SJCRH30 (cell line): ENCODE data around the gene MCM7. TPM values are rescaled to one million over a fixed set of nuclear protein-coding genes. Genes with fewer than 3 reads are reported as not detected.
A peak's percentile ranks its signal among the peaks of the same experiment; 100 is the strongest.

Source experiments
- DNase-seq, 2 experiments: peaks; one replicate each; pipeline ENCODE4 v3.0.0-alpha.2; 2015 to 2020
- H3K27ac ChIP-seq: fragments of 250-450 bp; sonication (Bioruptor Pico); 2 replicates; pipeline ENCODE4 v1.5.1; 2020; ENCODE audit warnings: mild to moderate bottlenecking, moderate library complexity
- H3K27me3 ChIP-seq: fragments of 250-450 bp; sonication (Bioruptor Pico); 2 replicates; pipeline ENCODE4 v1.5.1; 2020; ENCODE audit warnings: mild to moderate bottlenecking, moderate library complexity
- H3K36me3 ChIP-seq: fragments of 250-450 bp; sonication (Bioruptor Pico); 2 replicates; pipeline ENCODE4 v1.5.1; 2020; ENCODE audit warnings: mild to moderate bottlenecking, moderate library complexity
- H3K4me1 ChIP-seq: fragments of 250-450 bp; sonication (Bioruptor Pico); 2 replicates; pipeline ENCODE4 v1.5.1; 2020; ENCODE audit warnings: mild to moderate bottlenecking, moderate library complexity
- H3K4me3 ChIP-seq: fragments of 250-450 bp; sonication (Bioruptor Pico); 2 replicates; pipeline ENCODE4 v1.5.1; 2020; ENCODE audit warnings: mild to moderate bottlenecking, moderate library complexity
- H3K9me3 ChIP-seq: fragments of 250-450 bp; sonication (Bioruptor Pico); replicated peaks from 2 replicates; pipeline ENCODE4 v1.5.1; 2020; ENCODE audit warnings: mild to moderate bottlenecking, moderate library complexity
- total RNA-seq: library from RNA; depleted of rRNA; stranded (reverse); fragments of >200 nt; shearing (Covaris generic); gene quantifications from 2 replicates; pipeline ENCODE4 v1.2.3, GENCODE V29; 2014

The MCM7 gene
- total RNA-seq, 1 experiment from 2014 or later: 353 TPM

GRCh38 chr7:100093054-100093453, 8.1 kb downstream of the MCM7 start:
- Histone ChIP-seq H3K9me3 (no peaks in the 10 kb centered on the region), H3K27ac (no peak overlapping the region), H3K4me1 (peaks cover 24% of the 10 kb centered on the region)

GRCh38 chr7:100091411-100092181, 9.6 kb downstream of the MCM7 start:
- H3K27ac ChIP-seq: peak overlapping the region; percentile 76
- H3K36me3 ChIP-seq: peaks cover 57% of the 10 kb centered on the region
- H3K27me3 ChIP-seq: no peaks in the 10 kb centered on the region
- H3K4me1 ChIP-seq: peaks cover 24% of the 10 kb centered on the region
- H3K4me3 ChIP-seq: no peak overlapping the region
- peak; percentile 26 to 46 for DNase-seq
- no peaks in the 10 kb centered on the region for H3K9me3 ChIP-seq

More at GRCh38 chr7:100093054-100093453, 8.1 kb downstream of the MCM7 start:
- no peak for DNase-seq
- H3K4me3 ChIP-seq: no peak overlapping the region
- peaks cover 71% of the 10 kb centered on the region for H3K36me3 ChIP-seq
- no peaks in the 10 kb centered on the region for H3K27me3 ChIP-seq

- Histone ChIP-seq H3K4me1 (peaks cover 24% of the 10 kb centered on the region), H3K36me3 (peaks cover 48% of the 10 kb centered on the region), H3K4me3 (no peak overlapping the region), H3K9me3 (no peaks in the 10 kb centered on the region), H3K27me3 (no peaks in the 10 kb centered on the region), H3K27ac (peak overlapping the region; percentile 76)
- DNase-seq: peak; percentile 79 to 82
These were observed 10.4 kb downstream of the MCM7 start for GRCh38 chr7:100090527-100091410.

DNA sequence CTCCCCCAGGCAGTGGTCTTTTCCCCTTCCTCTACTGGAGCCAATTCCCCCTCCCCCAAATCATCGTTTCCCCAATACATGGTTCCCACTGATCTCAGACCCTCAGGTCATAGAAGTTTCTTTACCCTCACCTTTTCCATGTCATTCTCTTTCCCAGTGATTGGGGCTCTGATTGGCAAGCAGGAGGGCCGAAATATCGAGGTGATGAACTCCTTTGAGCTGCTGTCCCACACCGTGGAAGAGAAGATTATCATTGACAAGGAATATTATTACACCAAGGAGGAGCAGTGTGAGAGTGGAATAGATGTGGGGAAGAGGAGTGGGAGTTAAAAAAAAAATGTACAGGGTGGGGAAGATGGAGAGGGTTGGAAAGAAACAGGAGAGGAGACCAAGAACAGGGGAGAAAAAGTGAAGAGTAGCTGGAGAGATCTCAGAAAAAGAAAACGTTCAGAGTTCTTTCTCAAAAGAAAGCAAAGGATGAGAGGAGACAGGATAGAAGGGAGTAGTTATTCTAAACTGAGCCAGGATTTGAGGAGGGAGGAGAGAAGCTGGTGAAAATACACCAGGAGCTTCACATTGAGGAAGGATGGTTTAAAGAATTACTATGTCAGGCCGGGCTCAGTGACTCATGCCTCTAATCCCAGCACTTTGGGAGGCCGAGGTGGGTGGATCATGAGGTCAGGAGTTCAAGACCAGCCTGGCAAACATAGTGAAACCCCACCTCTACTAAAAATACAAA, 11.6 kb downstream of the MCM7 start:
- H3K4me1 ChIP-seq: peaks cover 24% of the 10 kb centered on the region
- H3K27me3 ChIP-seq: no peaks in the 10 kb centered on the region
- no peaks in the 10 kb centered on the region for H3K9me3 ChIP-seq
- no peak for DNase-seq
- H3K36me3 ChIP-seq: peaks cover 37% of the 10 kb centered on the region
- H3K27ac ChIP-seq: peak overlapping the region; percentile 76
- H3K4me3 ChIP-seq: peak overlapping the region; percentile 88

- peak; percentile 82 for DNase-seq
- H3K4me1 ChIP-seq: peaks cover 24% of the 10 kb centered on the region
- no peaks in the 10 kb centered on the region for H3K27me3 ChIP-seq
- H3K27ac ChIP-seq: peak within 1 kb of the TSS; percentile 76
- H3K9me3 ChIP-seq: no peaks in the 10 kb centered on the region
- H3K4me3 ChIP-seq: peak within 1 kb of the TSS; percentile 88
- H3K36me3 ChIP-seq: peaks cover 29% of the 10 kb centered on the region
These were observed 12.4 kb downstream of the MCM7 start, which contains the start of gene COPS6 for GRCh38 chr7:100088621-100089457. COPS6 (plus strand) TSS chr7:100088969; CDS start chr7:100088991, 22 bp downstream.

DNA sequence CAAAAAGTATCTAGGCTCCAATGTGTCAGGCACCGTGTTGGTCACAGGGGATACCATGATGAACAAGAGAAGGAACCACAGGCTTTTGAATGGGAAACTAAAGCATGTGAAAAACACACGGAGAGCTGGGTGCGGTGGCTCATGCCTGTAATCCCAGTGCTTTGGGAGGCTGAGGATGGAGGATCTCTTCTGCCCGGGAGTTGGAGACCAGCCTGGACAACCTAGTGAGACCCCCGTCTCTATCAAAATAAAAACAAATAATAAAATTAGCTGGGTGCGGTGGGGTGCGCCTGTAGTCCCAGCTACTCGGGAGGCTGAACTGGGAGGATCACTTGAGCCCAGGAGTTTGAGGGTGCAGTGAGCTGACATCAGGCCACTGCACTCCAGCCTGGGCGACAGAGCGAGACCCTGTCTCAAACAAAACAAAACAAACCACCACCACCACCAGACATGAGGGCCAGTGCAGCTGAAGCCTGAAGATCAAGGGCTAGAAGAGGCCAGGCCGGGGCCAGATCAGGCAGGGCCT, 13.0 kb downstream of the MCM7 start:
- peak overlapping the region; percentile 76 for H3K27ac ChIP-seq
- H3K4me1 ChIP-seq: peaks cover 24% of the 10 kb centered on the region
- no peaks in the 10 kb centered on the region for H3K27me3 ChIP-seq
- H3K4me3 ChIP-seq: peak overlapping the region; percentile 88
- H3K9me3 ChIP-seq: no peaks in the 10 kb centered on the region
- no peak for DNase-seq
- peaks cover 22% of the 10 kb centered on the region for H3K36me3 ChIP-seq

GRCh38 chr7:100087055-100087750, 14.0 kb downstream of the MCM7 start:
- DNase-seq: no peak
- peaks cover 13% of the 10 kb centered on the region for H3K36me3 ChIP-seq
- peaks cover 24% of the 10 kb centered on the region for H3K4me1 ChIP-seq
- no peak overlapping the region for H3K27ac ChIP-seq
- H3K27me3 ChIP-seq: no peaks in the 10 kb centered on the region
- H3K9me3 ChIP-seq: no peaks in the 10 kb centered on the region
- H3K4me3 ChIP-seq: no peak overlapping the region

GRCh38 chr7:100085515-100085914, 15.7 kb downstream of the MCM7 start:
- Histone ChIP-seq H3K4me1 (peaks cover 7% of the 10 kb centered on the region), H3K27me3 (no peaks in the 10 kb centered on the region), H3K27ac (no peak overlapping the region), H3K36me3 (no peaks in the 10 kb centered on the region), H3K4me3 (no peak overlapping the region), H3K9me3 (no peaks in the 10 kb centered on the region)
- no peak for DNase-seq

GRCh38 chr7:100082978-100083377, 18.2 kb downstream of the MCM7 start:
- no peak overlapping the region for H3K27ac ChIP-seq
- no peaks in the 10 kb centered on the region for H3K9me3 ChIP-seq
- no peak for DNase-seq
- no peaks in the 10 kb centered on the region for H3K4me1 ChIP-seq
- H3K4me3 ChIP-seq: no peak overlapping the region
- no peaks in the 10 kb centered on the region for H3K27me3 ChIP-seq
- H3K36me3 ChIP-seq: peaks cover 20% of the 10 kb centered on the region

DNA sequence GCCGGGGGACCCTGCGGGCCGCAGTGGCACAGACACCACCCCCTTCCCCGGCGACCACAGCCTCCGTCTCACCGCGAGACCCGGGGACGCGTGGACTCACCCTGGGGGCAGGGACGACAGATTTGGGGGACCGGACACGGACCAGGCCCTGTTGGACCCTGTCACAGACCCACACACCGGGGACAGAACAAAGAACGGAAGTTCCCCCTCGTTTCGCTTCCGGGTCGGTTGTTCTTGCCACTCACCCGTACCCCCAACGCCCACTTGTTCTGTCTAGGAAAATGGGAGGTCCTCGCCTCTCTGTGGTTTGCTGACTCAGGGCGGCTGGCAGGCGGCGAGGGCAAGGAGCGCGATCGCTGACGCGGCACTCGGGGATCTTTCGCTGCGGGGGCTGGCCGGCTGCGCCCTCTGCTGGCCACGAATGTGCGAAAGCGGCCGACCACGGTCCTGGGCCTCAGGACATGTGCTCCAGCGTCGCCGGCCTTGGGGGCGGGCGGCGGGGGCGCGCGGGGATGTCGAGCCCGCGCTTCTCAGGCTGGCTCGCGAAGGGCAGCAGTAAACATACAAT, 19.6 kb downstream of the MCM7 start, which contains the start of gene ZNF3:
ZNF3 (minus strand) TSS at position 189 of the 568 bp plus-strand sequence. CDS start 4,366 bp downstream, outside the sequence.
- peak; percentile 99 for DNase-seq
- no peaks in the 10 kb centered on the region for H3K4me1 ChIP-seq
- peak within 1 kb of the TSS; percentile 89 for H3K4me3 ChIP-seq

GRCh38 chr7:100080907-100081534, 20.2 kb downstream of the MCM7 start:
- no peaks in the 10 kb centered on the region for H3K27me3 ChIP-seq
- no peaks in the 10 kb centered on the region for H3K4me1 ChIP-seq
- H3K27ac ChIP-seq: peak overlapping the region; percentile 84
- no peaks in the 10 kb centered on the region for H3K9me3 ChIP-seq
- H3K4me3 ChIP-seq: peak overlapping the region; percentile 89
- no peak for DNase-seq
- H3K36me3 ChIP-seq: peaks cover 38% of the 10 kb centered on the region

More for the DNA sequence above, 19.6 kb downstream of the MCM7 start, which contains the start of gene ZNF3:
- Histone ChIP-seq H3K36me3 (peaks cover 32% of the 10 kb centered on the region), H3K9me3 (no peaks in the 10 kb centered on the region), H3K27ac (peak within 1 kb of the TSS; percentile 84), H3K27me3 (no peaks in the 10 kb centered on the region)

DNA sequence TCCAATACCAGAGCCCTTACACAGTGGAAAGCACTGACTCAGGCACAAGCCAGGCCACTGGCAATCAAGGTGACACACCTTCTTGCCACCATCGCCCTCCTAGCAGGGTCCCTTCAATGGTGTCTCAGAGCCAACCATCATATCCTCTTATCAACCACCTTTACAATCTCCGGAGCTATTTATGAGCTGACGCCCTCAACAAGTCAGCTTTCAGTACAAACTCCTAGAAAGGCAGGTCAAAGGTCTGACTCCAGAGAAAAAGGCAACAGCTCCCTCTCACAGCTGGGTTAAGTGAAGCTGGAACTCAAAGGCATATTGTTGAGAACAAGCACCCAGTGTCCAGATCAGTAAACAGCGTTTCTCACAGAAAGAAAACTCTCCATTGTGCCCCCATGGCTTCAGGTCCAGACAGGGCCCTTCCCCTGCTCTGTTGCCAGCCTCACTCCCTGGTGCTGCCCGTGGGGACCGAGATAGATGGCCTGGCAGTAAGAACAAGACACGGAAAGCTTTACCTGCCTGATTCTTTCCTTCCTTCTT, 22.1 kb downstream of the MCM7 start:
- Histone ChIP-seq H3K27ac (no peak overlapping the region), H3K9me3 (0 out of 2 replicates have a peak, but pooled peaks cover 3% of the 10 kb centered on the region), H3K36me3 (peaks cover 57% of the 10 kb centered on the region), H3K4me1 (no peaks in the 10 kb centered on the region), H3K4me3 (no peak overlapping the region), H3K27me3 (no peaks in the 10 kb centered on the region)
- DNase-seq: no peak
